Left forelimb (tissue), 1 donor: Measurements from ENCODE around the gene PNPLA7.
"Not testable (repeated sequence)": the region's sequence is repeated elsewhere in the genome, so short reads cannot be mapped to it uniquely, and the experiment has no call there.

ENCODE experiments used
- DNase-seq: peaks from one replicate; pipeline ENCODE4 v3.0.0-alpha.2; 2018; ENCODE audit warnings: low spot score

The PNPLA7 gene

GRCh38 chr9:137540536-137540935 lies 9.7 kb downstream of the PNPLA7 start:
- no peak for DNase-seq

GRCh38 chr9:137538058-137538457 lies 12.1 kb downstream of the PNPLA7 start:
- no peak for DNase-seq

GRCh38 chr9:137536594-137537131 lies 13.5 kb downstream of the PNPLA7 start:
- DNase-seq, result not testable (repeated sequence)

- no peak for DNase-seq
Measured at GRCh38 chr9:137535120-137535428, 15.1 kb downstream of the PNPLA7 start.

- DNase-seq, result no peak
Measured at GRCh38 chr9:137534256-137535119, 15.7 kb downstream of the PNPLA7 start.

DNA sequence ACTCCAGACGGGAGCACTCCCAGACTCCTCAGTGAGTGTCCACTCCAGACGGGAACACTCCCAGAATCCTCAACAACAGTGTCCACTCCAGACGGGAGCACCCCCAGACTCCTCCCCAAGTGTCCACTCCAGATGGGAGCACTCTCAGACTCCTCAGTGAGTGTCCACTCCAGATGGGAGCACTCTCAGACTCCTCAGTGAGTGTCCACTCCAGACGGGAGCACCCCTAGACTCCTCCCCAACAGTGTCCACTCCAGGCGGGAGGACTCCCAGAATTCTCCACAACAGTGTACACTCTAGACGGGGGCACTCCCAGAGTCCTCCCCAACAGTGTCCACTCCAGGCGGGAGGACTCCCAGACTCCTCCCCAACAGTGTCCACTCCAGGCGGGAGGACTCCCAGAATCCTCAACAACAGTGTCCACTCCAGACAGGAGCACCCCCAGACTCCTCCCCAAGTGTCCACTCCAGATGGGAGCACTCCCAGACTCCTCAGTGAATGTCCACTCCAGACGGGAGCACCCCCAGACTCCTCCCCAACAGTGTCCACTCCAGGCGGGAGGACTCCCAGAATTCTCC lies 17.2 kb downstream of the PNPLA7 start:
- not testable (repeated sequence) for DNase-seq

DNA sequence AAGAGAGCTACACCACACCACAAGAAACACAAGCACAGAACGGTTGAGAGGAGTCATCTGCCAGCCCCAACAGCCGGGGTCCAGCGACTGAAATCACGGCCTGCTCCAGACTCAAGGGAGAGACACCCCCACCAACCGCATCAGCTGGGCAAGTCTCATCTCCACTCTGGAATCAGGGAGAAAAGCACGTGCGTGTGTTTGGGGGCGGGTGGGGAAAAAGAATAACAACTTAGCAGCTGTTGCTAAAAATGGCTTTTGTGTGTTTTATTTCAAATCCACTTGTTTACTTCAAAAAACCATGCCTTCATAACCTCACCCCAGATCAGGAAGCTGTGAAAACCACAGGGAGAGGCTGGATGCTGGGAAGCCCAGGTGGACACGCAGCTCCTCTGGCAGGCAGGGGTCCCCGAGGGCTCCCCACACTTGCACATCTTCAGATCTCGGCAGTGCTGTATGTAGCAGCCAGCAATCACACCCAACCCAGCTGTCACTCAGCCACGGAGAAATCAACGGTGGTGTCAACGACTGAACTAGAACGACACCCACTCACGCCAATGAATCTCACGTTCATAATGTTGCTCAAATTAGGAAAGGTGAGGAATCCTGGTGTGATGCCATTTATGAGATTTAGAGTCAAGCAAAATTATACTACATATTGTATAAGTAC lies 19.0 kb downstream of the PNPLA7 start:
- DNase-seq, result no peak

GRCh38 chr9:137530331-137530730 lies 19.9 kb downstream of the PNPLA7 start:
- DNase-seq, result no peak

DNA sequence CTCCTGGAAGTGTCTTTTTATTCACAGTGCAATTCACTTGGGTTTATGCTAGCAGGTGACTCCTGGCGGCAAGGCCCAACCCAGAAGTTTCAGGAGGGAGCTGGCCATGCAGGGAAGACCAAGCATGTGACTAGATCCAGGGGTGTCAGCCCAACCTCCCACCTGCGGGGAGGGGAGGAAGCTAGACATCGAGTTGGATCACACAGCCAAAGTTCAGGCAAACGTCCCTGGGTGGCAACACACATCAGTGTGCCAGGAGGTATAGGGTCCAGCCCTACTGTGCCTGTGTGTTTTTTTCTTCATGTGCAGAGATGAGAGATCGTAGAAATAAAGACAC lies 25.3 kb downstream of the PNPLA7 start:
- DNase-seq, result no peak

- DNase-seq, result no peak
Measured at GRCh38 chr9:137524161-137524980, 25.8 kb downstream of the PNPLA7 start.

DNA sequence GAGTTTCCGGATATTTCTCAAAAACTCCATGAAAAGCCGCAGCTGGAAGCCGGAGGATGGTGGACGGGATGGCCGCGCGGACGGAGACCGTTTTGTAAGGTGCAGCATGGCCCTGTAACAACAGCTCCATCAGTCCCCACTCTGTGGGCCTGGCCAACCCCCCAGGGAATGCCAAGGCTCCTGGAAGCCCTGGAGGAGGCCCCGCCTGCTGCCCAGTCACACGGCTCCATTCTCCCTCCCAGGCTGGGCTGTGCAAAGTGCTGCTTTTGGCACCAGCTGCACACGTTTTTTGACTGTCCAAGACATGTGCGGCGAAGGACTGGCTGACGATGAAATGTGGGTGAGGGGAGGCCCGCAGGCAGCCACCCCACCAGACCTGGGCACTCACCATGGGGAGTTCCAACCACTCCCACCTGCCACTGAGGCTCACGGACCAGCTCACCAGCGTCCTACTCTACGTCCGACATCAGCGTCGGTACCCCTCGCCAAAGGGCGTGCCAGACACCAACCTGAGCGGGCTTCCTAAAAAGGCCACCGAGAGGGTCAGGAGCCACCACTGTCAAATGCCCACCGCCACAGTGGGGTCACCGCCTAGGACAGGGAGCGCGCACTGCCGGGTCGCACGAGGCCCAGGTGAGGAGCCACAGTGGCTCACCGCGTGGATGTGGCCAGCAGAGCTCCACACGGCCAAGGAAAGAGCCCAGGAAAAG lies 27.3 kb downstream of the PNPLA7 start:
- DNase-seq, result no peak

- no peak for DNase-seq
Measured at GRCh38 chr9:137521405-137521985, 28.7 kb downstream of the PNPLA7 start.

DNA sequence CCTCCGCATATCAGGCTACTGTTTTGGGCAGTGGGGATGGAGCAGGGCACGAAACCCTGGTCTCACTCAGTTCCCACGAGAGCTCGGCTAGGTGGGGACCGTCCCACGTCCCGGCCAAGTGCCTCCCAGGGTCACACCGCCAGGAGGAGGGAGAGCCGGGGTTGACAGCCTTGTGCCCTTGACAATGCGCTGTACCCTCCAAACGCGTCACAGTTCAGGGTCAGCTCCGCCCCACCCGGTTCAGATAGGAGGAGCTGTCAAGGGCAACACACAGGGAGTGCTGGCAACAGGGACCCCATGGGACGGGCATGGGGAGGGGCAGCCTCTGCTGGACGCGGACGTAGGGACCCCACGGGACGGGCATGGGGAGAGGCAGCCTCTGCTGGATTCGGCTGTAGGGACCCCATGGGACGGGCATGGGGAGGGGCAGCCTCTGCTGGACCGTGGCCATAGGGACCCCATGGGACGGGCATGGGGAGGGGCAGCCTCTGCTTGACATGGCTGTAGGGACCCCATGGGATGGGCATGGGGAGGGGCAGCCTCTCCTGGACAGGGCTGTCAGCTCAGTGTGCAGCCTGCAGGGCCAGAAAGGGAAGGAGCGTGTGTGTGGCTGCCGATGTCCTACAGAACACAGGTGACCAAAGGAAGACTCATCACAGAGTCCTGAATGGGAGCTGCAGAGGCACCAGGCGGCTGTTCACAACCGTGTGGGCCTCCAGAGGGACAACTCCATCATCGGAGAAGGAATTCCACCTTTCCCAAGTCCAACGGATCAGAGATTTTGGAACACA lies 29.4 kb downstream of the PNPLA7 start:
- DNase-seq, result no peak

DNA sequence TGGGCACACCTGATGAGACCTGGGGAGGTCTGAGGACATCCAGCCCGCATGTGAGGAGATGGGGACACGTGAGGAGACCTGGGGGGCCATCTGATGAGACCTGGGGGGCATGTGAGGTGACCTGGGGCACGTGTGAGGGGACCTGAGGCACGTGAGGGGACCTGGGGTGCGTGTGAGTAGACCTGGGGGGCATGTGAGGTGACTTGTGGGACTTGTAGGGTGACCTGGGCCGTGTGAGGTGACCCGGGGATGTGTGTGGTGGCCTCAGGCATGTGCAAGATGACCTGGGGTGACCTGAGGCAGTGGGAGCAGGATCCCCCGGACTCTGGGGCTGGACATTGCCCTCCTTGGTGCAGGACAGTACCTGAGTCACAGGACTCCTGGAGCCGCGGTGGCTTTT lies 30.6 kb downstream of the PNPLA7 start:
- no peak for DNase-seq

GRCh38 chr9:137518661-137519459 lies 31.3 kb downstream of the PNPLA7 start:
- DNase-seq, result not testable (repeated sequence)

DNA sequence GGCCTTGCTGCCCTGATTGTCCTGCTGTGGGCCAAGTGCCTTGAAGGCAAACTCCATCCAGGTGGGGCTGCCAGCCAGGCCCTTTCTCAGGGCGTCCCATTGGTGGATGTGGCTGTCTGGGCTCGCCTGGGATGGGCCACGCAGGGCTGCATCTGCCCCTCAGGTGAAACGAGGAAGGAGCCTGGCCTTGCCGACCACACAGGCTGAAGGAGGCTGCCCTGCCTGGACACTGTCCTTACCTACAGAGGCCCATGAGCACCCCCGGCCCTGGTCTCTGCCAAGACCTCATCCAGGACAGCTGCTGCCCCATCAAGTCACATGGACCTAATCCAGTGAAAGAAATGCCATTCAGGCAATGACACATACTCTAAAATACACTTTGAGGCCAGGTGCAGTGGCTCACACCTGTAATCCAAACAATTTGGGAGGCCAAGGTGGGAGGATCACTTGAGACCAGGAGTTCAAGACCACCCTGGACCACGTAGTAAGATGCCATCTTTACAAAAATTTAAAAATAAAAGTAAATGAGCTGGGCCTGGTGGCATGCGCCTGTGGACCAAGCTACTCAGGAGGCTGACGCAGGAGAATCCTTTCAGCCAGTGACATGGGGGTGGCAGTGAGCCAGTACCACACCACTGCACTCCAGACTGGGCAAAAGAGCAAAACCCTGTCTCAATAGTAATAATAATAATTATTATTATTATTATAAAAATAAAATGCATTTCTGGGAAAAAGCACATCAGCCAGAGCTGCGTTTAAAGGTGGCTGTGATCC lies 33.9 kb downstream of the PNPLA7 start:
- no peak for DNase-seq

GRCh38 chr9:137515338-137515724 lies 34.9 kb downstream of the PNPLA7 start:
- no peak for DNase-seq

GRCh38 chr9:137514691-137515337 lies 35.4 kb downstream of the PNPLA7 start:
- no peak for DNase-seq
